Globus pallidus (tissue), 1 donor: Measurements from ENCODE around the gene RPUSD1.
A peak's percentile ranks its signal among the peaks of the same experiment; 100 is the strongest.

Experiments
- DNase-seq: peaks from one replicate; pipeline ENCODE4 v3.0.0-alpha.2; 2015; ENCODE audit warnings: low spot score

Gene RPUSD1

DNA sequence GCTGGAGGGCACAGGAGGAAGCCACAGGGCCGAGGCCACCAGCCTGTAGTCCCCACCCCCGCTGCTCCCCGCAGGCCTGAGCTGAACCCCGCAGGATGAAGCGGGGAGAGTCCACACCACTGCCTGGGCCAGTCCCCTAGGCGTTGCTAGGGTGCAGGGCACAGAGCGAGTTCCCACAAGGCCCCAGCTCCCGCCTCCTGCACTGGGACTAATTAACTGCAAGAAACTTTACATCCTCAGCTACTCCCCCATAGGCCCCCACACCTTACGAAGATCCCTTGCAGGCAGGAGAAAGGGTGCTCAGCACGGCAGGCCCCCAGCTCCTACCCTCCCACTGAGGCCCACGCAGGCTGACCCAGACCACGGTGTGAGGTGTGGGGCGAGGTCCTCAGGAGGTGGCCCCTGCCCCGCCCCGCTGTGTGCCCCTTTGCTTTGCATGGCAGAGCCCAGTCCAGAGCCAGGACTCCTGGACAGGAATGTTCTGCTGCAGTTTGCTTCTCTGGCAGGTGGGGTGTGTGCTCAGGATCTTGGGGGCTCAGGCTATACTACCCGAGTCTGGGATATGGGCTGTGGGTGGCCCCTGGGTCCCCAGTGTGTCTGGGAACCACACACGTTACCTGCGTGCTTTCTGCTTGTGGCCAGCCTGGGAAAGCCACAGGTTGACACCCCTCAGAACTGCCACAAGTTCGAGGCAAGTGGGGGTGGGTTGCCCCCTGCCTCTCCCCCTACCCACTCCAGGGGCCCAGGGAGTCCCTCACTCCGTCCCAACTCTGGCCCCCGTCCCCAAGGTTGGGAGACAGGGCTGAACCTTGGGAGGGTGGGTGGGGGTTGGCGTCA, 11.1 kb upstream of the RPUSD1 start:
- no peak for DNase-seq

DNA sequence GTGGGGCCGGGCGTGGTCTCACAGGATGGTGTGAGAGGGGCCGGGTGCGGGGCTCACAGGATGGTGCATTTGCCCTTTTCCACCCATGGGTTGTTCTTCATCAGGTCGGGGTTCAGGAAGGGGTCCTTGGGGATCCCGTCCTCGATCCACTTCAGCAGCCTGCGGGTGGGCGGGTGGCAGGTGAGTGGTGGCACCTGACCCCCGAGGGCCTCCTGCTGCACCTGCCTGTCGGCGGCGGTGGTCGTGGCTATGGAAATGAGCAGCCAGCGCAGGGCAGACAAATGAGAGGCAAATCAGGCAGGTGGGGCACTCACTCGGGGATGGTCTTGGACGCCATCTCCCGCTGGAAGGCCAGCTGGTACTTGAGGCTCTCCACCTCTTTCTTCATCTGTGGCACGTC, 10.5 kb upstream of the RPUSD1 start:
- DNase-seq: no peak

DNA sequence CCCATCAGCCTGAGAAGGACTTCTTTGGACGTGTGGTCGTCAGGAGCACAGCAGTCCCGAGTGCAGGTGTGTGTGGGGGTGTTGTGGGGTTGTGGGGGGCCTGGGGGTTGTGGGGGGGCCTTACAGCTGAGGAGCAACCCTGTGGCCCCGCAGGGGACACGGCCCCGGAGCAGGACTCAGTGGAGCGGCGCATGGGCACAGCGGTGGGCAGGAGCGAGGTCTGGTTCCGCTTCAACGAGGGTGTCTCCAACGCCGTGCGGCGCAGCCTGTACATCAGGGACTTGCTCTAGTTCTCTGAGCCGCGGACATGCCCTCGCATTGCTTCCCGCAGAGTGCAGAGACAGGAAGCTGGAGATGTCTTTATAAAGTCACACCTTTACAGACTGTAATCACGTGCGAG, 9.5 kb upstream of the RPUSD1 start:
- DNase-seq: no peak

DNA sequence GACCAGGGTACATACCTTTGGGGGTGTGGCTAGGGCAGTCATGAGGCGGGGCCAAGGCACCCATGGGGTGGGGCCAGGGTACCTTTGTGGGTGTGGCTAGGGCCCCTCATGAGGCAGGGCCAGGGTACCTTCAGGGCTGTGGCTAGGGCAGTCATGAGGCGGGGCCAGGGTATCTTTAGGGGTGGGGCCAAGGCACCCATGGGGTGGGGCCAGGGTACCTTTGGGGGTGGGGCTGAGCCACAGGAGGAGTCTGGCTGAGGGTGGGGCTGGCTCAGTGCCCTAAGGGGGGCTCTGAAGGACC, 8.9 kb upstream of the RPUSD1 start:
- DNase-seq: no peak

DNA sequence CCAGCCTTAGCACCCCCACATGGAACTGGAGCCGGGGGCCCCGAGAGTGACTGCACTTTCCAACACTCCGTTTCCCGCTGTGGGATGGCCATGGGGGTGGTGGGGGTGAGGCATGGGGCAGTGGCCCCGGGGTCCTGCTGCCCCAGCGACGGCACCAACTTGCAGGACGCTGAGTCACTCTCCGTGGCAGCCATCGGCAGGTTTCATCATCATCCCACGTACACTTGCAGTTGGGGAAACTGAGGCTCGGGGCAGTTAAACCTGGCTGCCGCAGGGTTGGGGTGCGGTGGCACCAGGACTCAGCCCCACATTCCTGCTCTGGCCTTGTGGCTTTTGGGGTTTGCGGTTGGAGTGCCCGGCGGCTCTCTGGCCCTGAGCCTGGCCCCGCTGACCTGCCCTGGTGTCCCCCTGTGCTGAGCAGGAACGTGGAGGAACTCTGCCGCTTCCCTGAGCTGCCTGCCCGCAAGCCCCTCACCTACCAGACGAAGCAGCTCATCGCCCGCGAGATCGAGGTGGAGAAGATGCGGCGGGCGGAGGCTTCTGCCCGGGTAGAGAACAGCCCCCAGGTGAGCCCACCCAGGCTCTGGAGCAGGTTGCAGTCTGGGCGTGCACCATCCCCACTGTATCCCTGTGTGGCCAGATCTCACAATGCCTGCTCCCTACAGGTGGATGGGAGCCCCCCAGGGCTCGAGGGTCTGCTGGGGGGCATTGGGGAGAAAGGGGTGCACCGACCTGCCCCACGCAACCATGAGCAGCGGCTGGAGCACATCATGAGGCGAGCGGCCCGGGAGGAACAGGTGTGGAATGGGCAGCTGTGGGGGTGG, 8.3 kb upstream of the RPUSD1 start:
- DNase-seq: no peak

DNA sequence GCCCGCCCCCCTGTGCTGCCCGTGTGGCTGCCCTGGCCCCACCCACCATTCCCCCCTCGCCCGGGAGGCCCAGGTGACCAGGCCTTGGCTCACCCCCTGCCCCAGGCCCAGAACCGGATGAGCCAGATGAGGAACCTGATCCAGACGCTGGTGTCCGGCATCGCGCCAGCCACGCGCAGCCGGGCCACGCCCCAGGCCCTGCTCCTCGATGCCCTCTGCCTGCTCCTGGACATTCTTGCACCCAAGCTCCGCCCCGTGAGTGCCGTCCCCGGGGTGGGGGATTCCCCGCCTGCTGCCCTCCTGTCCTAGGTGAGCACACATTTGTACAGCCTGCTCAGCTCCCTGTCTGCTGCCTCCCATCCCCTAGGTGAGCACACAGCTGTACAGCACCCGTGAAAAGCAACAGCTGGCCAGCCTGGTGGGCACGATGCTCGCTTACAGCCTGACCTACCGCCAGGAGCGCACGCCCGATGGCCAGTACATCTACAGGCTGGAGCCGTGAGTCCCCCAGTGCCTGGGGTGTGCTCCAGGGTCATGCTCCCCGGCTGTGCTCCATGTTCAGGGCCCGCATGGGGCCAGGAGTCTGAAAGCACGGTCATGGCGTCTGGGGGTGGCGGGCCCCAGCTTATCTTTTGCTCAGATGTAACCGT, 7.5 kb upstream of the RPUSD1 start:
- no peak for DNase-seq

DNA sequence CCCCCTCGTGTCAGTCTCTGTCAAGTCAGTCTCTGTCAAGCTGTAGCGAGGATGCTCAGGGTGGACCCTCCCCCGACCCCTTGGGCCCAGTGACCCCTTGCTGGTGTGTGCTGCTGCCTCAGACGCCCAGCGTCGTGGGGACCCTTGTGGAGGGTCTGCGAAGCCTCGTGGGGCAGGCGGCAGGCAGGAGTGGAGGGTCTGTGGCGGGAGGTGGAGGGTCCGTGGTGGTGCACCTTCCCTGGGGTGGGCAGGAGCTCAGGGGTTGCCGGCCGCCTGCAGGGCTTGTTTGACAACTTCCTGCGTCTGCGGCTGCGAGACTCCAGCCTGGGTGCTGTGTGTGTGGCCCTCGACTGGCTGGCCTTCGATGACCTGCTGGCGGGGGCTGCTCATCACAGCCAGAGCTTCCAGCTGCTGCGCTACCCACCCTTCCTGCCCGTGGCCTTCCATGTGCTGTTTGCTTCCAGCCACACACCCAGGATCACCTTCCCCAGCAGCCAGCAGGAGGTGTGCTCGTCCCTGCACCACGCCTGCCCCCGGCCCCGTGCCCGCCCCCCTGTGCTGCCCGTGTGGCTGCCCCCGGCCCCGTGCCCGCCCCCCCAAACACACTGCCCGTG, 6.8 kb upstream of the RPUSD1 start:
- no peak for DNase-seq

DNA sequence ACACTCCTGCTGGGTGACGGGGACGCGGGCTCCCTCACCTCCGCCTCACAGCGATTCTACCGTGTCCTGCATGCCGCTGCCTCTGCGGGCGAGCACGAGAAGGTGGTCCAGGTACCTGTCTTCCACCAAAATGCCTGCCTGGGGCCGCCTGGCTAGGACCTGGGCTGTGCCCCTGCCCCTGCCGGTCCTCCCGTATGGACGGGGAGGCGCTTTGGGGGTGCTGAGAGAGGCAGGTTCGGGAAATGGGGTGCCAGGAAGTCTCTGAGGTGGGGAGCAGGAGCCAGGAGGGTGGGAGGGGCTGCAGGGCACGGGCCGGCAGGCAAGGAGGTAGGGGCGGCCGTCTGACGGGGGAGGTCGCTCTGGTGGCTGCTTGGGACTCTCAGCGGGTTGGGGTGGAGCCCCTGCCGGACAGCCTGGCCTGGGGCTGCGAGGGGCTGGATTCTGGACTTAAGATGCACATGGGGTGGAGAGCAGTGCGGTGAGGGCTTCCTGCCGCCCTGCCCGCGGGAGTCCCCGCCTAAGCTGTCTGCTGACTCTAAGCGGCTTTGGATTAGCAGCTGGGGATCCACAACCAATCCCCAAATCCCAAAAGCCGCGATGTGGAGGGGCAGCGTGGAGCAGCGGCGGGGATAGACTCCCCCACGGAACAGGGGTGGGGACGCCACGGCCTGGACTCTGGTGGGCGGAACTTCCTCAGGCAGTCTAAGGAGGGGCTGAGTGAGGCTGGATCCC, 6.1 kb upstream of the RPUSD1 start:
- DNase-seq: no peak

DNA sequence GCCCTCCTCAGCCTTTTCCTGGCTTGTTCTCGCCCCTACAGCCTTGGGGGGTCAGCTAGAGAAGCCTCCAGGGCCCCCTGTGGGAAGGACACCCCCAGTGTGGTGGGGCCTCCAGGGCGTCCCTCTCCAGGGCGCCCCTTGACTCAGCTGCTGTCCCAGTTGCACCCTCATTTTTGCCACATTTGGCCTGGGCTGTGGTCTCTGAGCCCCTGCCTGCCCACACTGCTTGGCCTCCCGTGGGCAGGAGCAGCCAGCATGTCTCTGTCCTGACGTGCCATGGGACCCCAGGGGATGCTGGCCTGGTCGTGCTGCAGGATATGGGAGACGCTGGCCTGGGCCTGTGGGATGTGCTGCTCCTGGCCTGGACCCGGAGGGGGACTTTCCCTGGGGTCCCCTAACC, 5.2 kb upstream of the RPUSD1 start:
- no peak for DNase-seq

DNA sequence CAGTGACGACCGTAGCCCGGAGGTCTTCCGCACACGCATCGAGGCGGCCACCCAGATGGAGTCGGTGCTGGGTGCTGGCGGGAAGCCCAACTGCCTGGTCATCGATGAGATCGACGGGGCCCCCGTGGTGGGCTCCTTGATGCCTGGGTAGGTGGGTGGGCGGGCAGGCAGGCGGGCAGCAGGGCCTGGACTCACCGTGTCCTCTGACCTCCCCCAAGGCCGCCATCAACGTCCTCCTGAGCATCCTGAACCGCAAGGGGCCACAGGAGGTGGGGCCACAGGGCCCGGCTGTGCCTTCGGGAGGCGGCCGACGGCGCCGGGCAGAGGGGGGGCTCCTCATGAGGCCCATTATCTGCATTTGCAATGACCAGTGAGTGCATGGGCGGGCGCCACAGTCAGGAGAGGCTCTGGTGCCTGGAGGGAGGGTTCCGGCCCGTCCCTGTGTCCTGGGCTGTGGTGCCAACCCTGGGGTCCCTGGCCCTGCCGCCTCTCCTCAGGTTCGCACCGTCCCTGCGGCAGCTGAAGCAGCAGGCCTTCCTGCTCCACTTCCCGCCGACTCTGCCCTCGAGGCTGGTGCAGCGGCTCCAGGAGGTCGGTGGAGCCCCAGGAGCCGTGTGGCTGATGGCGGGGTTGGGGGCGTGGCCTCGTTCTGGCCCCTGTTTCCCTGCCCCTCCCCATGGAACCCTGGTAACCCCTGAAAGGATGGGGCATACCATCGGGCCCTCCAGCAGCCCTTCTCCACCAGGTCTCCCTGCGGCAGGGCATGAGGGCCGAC, 4.2 kb upstream of the RPUSD1 start:
- no peak for DNase-seq

DNA sequence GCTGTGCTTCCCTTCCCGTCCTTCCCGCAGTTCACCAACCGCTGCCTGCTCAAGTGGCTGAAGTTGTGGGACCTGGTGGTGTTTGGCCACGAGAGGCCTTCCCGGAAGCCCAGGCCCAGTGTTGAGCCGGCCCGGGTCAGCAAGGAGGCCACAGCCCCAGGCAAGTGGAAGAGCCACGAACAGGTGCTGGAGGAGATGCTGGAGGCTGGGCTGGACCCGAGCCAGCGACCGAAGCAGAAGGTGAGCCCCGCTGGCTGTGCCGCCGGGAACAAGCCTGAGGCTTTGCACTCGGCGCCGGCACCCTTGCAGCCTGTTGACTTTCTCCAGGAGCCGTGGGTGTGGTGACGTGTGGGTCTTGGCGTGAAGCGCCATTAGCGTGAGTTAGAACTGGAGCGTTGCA, 3.0 kb upstream of the RPUSD1 start:
- DNase-seq: no peak

DNA sequence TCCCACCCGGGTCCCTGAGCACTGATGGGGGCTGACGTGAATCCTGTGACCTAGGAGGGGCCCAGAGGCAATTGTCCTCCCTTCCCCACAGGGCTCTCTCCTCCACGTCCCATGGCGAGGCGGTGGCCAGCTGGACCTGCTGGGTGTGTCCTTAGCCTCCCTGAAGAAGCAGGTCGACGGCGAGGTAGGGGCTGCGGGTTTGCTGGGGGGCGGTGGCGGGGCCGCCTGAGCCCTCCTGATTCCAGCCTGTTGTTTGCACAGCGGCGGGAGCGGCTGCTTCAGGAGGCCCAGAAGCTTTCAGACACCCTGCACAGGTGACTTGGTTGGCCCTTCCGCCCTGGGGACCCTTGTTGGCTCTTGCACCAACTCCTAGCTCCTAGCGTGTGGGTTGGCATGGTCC, 1.9 kb upstream of the RPUSD1 start:
- no peak for DNase-seq

DNA sequence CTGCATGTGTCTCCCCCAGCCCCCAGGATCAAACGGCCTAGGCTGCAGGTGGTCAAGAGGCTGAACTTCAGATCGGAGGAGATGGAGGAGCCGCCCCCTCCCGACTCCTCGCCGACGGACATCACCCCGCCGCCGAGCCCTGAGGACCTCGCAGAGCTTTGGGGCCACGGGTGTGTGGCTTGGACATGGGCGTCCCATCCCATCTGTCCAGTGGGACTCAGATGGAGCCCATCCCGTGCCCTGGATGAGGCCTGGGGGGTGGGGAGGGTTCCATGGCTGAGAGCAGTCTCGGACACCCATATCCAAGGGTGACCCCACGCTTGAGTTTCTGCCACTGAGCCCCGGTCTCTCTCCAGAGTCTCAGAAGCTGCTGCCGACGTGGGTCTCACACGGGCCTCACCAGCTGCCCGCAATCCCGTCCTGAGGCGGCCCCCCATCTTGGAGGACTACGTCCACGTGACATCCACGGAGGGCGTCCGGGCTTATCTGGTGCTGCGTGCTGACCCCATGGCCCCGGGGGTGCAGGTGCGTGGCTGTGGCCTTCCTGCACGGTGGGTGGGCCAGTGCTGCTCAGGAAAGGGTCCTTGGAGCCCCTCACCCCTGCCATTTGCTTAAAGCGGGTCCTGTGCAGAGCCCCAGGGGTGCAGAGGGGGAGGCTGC, 1.1 kb upstream of the RPUSD1 start:
- DNase-seq: no peak

DNA sequence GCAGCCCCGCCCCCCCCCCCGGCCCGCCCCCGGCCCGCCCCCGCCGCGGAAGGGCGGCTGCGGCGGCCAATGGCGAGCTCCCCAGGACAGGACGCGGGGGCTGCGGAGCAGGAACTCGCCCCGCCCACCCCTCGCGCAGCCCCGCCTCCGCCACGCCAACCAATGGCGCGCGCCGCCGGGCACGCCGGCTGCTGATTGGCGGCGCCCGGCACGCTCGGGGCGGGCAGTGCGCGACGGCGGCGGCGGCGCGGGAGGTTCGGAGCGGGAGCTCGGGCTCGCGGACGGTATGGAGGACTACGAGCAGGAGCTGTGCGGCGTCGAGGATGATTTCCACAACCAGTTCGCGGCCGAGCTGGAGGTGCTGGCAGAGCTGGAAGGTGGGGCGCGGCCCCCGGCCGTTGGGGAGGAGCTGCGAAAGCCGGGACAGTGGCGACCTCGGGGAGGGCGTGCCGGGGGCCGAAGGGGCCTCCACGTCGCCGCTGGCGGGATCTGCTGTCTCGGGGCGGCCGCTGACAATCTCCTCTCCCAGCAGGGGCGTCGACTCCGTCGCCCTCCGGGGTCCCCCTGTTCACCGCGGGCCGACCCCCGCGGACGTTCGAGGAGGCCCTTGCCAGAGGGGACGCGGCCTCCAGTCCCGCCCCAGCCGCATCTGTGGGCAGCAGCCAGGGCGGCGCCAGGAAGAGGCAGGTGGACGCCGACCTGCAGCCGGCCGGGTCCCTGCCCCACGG, 382 bp upstream of the RPUSD1 start, which contains the start of gene CHTF18:
Gene CHTF18 (plus strand): TSS at position 222 of the 728 bp plus-strand sequence. CDS start 65 bp downstream, at position 287.
- peak; percentile 89 for DNase-seq

DNA sequence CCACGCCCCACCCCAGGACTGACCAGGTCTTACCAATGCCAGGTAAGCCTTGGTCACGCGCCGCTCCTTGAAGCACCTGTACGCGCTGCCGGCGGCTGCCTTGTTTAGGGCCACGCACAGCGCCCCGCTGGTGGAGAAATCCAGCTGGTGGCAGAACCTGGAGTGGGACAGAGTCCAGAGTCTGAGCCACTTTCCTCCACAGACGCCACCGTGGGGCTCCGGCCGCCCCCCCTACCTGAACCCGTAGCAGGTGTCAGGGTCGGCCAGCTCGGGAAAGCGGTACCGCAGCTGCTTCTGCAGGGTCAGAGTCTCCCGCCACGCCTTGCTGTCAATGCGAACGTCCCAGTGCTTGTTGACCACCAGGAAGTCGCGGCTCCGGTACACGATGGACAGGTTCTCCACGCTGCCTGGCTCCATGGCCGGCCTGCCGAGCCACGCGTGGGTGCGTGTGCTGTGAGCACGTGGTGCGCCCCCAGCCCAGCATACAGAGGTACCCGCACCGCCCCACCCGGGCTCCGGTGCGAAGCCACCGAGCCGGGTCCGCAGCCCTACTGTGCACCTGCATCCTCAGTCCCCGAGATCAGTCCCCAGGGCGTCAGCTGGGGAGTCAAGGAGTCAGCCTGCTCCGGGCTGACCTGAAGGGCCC, 737 bp downstream of the RPUSD1 start:
- no peak for DNase-seq

DNA sequence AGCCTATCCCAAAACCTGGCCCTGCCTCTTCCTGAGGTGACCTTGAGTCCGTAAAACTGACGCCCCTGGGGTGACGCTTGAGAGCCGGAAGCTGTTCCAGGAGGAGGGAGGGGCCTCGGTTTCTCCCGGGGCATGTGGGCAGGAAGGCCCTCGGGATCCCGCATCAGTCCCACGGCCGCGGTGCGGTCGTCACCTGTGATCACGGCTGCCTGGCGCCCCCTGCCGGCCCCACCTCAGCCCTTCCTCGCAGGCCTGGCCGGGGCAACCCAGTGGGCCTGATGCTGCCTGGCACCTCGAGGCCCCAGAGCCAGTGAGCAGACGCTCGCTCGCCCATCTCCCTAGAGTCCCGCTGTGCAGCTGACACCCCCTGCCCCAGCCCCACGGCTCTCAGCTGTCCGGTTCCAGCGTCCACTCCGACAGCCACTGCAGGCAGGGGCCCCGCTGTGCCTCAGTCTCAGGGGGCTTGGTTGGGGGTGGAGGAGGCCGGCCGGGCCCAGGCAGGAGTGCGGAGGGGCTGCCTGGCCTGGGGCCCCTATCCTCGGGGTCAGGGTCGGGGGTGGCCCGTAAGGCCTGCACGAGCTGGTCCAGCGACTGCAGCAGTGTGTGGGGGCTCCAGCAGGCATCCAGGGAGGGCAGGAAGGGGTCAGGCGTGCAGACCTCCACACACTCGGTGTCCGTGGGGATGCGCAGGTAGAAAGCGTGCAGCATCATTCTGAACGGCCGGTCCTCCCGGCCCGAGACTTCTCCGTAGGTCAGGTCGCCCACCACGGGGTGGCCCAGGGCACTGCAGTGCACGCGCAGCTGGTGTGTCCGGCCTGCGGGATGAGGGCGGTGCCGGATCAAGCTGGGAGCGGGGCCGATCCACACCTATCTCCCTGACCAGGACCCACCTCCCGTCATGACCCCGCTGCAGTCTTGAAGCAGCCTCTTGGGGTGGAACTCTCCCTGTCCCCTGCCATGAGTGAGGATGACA, 2.3 kb downstream of the RPUSD1 start:
- DNase-seq: peak; percentile 26

DNA sequence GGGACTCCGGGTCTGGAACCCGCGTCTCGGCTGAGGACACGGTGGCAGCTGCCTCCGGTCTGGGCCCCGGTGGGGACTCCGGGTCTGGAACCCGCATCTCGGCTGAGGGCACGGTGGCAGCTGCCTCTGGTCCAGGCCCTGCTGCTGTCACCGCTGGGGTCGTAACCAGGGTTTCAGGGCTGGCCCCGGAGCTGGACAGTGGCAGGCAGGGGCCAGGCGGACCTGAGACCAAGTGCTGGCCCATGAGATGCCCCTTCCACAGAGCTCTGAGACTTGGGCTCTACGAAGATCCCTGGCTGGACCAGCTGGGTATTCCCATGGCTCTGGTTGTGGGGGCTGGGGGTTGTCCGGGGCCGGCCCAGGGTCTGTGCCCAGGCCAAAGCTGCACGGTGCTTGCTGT, 3.8 kb downstream of the RPUSD1 start:
- no peak for DNase-seq
